Iris pigment epithelial cell (primary cell): ENCODE measurements around the gene RAB11A.

Experiments used
- DNase-seq: peaks from one replicate; pipeline ENCODE4 v3.0.0-alpha.2; 2011; ENCODE audit warnings: low read depth

RAB11A gene

GRCh38 chr15:65869126-65869953 is at the start of gene RAB11A:
Gene RAB11A, plus strand, starts transcription at chr15:65869491. Its CDS starts 95 bp downstream, at chr15:65869586.
- peak; percentile 97 for DNase-seq

GRCh38 chr15:65819563-65819960 is 49.7 kb upstream of the RAB11A start:
- DNase-seq: peak; percentile 76

GRCh38 chr15:65821070-65821469 is 48.2 kb upstream of the RAB11A start:
- DNase-seq: no peak

- no peak for DNase-seq
Observed at GRCh38 chr15:65822316-65822715, 47.0 kb upstream of the RAB11A start.

- DNase-seq: peak; percentile 74
Observed at GRCh38 chr15:65824031-65824743, 45.1 kb upstream of the RAB11A start.

- peak; percentile 82 for DNase-seq
Observed at GRCh38 chr15:65824941-65825544, 44.2 kb upstream of the RAB11A start.

- DNase-seq: no peak
Observed at GRCh38 chr15:65827065-65827464, 42.2 kb upstream of the RAB11A start.

- DNase-seq: no peak
Observed at GRCh38 chr15:65828585-65828984, 40.7 kb upstream of the RAB11A start.

- peak; percentile 29 for DNase-seq
Observed at GRCh38 chr15:65829130-65829764, 40.0 kb upstream of the RAB11A start.

- DNase-seq: peak; percentile 95
Observed at GRCh38 chr15:65832549-65833364, 36.5 kb upstream of the RAB11A start.

GRCh38 chr15:65833501-65834205 is 35.6 kb upstream of the RAB11A start:
- peak; percentile 18 for DNase-seq

GRCh38 chr15:65834603-65835282 is 34.5 kb upstream of the RAB11A start:
- no peak for DNase-seq

GRCh38 chr15:65835447-65835846 is 33.8 kb upstream of the RAB11A start:
- no peak for DNase-seq

GRCh38 chr15:65836665-65837064 is 32.6 kb upstream of the RAB11A start:
- no peak for DNase-seq

- peak; percentile 16 for DNase-seq
Observed at GRCh38 chr15:65837301-65838294, 31.7 kb upstream of the RAB11A start.

- no peak for DNase-seq
Observed at GRCh38 chr15:65839354-65839901, 29.9 kb upstream of the RAB11A start.

GRCh38 chr15:65839985-65840384 is 29.3 kb upstream of the RAB11A start:
- DNase-seq: no peak

GRCh38 chr15:65841121-65841930 is 28.0 kb upstream of the RAB11A start:
- peak; percentile 81 for DNase-seq
